Thyroid gland (tissue), 4 donors: Measurements from ENCODE around the gene ALDH1L1.

Experiments
- CTCF ChIP-seq, 6 experiments: fragments of 200-600 bp in 3 of 6; fragments of 450-650 bp in 3 of 6; sonication (generic) in 3 of 6; IDR thresholded peaks; one replicate each; pipeline ENCODE4 v1.5.1; 2016 to 2019; ENCODE audit warnings: antibody characterized with exemption in 6 of 6, mild to moderate bottlenecking in 2 of 6, inconsistent platforms in 1 of 6, moderate library complexity in 1 of 6
- POLR2A ChIP-seq, 2 donors: fragments of 450-650 bp; IDR thresholded peaks; one replicate each; pipeline ENCODE4 v1.6.1; 2017; ENCODE audit warnings: antibody characterized with exemption in 2 of 2, mild to moderate bottlenecking in 2 of 2, moderate library complexity in 1 of 2

- TF ChIP-seq CTCF (IDR thresholded peaks at IDR 0.05), result no peak
- TF ChIP-seq POLR2A (IDR thresholded peaks at IDR 0.05), result no peak
Observed at GRCh38 chr3:126154391-126155279, 25.8 kb downstream of the ALDH1L1 start.
